SK-N-SH treated with all-trans-retinoic acid at 6 μM for 48 hours (cell line): ENCODE data around the gene IGF1R.

Source experiments
- ATAC-seq: fragments of 200-7000 bp; cut with Tn5 transposase; 3 replicates; pipeline ENCODE4 v1.9.1; 2020; ENCODE audit warnings: mild to moderate bottlenecking, moderate library complexity
- ARNTL ChIP-seq: fragments of 450-650 bp; formaldehyde crosslinking; IDR thresholded peaks from 2 replicates; pipeline ENCODE4 v1.5.0; 2020; ENCODE audit warnings: low read depth, mild to moderate bottlenecking, moderate library complexity, borderline replicate concordance
- BACH2 ChIP-seq: fragments of 250-450 bp; sonication (Bioruptor Pico); IDR thresholded peaks from 2 replicates; pipeline ENCODE4 v1.9.0; 2021; ENCODE audit warnings: mild to moderate bottlenecking, borderline replicate concordance
- CSDC2 ChIP-seq: fragments of 250-450 bp; sonication (Bioruptor Pico); IDR thresholded peaks from 2 replicates; pipeline ENCODE4 v1.5.0; 2020; ENCODE audit warnings: mild to moderate bottlenecking, moderate library complexity
- CSRNP3 ChIP-seq: fragments of 250-450 bp; sonication (Bioruptor Pico); IDR thresholded peaks from 2 replicates; pipeline ENCODE4 v1.5.1; 2021; ENCODE audit warnings: mild to moderate bottlenecking, moderate library complexity
- ESRRG ChIP-seq: fragments of 250-450 bp; sonication (Bioruptor Pico); IDR thresholded peaks from 2 replicates; pipeline ENCODE4 v1.6.1; 2021; ENCODE audit warnings: mild to moderate bottlenecking
- GLIS3 ChIP-seq: fragments of 250-450 bp; sonication (Bioruptor Pico); IDR thresholded peaks from 2 replicates; pipeline ENCODE4 v1.5.0; 2020; ENCODE audit warnings: mild to moderate bottlenecking, moderate library complexity
- ISL1 ChIP-seq: fragments of 250-450 bp; sonication (Bioruptor Pico); IDR thresholded peaks from 2 replicates; pipeline ENCODE4 v2.1.2; 2022; ENCODE audit warnings: mild to moderate bottlenecking, moderate library complexity
- OSR1 ChIP-seq: fragments of 250-450 bp; sonication (Bioruptor Pico); IDR thresholded peaks from 2 replicates; pipeline ENCODE4 v1.8.0; 2022; ENCODE audit warnings: moderate library complexity, mild to moderate bottlenecking, inconsistent platforms
- PATZ1 ChIP-seq: fragments of 250-450 bp; sonication (Bioruptor Pico); IDR thresholded peaks from 2 replicates; pipeline ENCODE4 v1.8.0; 2020; ENCODE audit warnings: mild to moderate bottlenecking, moderate library complexity, borderline replicate concordance
- POU6F1 ChIP-seq: fragments of 250-450 bp; sonication (Bioruptor Pico); IDR thresholded peaks from 2 replicates; pipeline ENCODE4 v1.8.0; 2021; ENCODE audit warnings: low read depth, mild to moderate bottlenecking, moderate library complexity, borderline replicate concordance
- PPARA ChIP-seq: fragments of 250-450 bp; sonication (Bioruptor Pico); IDR thresholded peaks from 2 replicates; pipeline ENCODE4 v1.5.0; 2020; ENCODE audit warnings: mild to moderate bottlenecking, borderline replicate concordance
- RARB ChIP-seq: fragments of 250-450 bp; sonication (Bioruptor Pico); IDR thresholded peaks from 2 replicates; pipeline ENCODE4 v1.8.0; 2021; ENCODE audit warnings: mild to moderate bottlenecking, moderate library complexity
- SNAI2 ChIP-seq: fragments of 250-450 bp; sonication (Bioruptor Pico); IDR thresholded peaks from 2 replicates; pipeline ENCODE4 v1.5.0; 2020; ENCODE audit warnings: mild to moderate bottlenecking, moderate library complexity
- TCF4 ChIP-seq: fragments of 250-450 bp; sonication (Bioruptor Pico); IDR thresholded peaks from 2 replicates; pipeline ENCODE4 v1.8.0; 2021; ENCODE audit warnings: mild to moderate bottlenecking, moderate library complexity, borderline replicate concordance
- TOX ChIP-seq: fragments of 250-450 bp; sonication (Bioruptor Pico); IDR thresholded peaks from 2 replicates; pipeline ENCODE4 v1.8.0; 2021; ENCODE audit warnings: mild to moderate bottlenecking, moderate library complexity, borderline replicate concordance
- TSHZ2 ChIP-seq: fragments of 250-450 bp; sonication (Bioruptor Pico); IDR thresholded peaks from 2 replicates; pipeline ENCODE4 v1.5.0; 2020; ENCODE audit warnings: mild to moderate bottlenecking, moderate library complexity
- ZC3H10 ChIP-seq: fragments of 250-450 bp; sonication (Bioruptor Pico); IDR thresholded peaks from 2 replicates; pipeline ENCODE4 v1.5.1; 2021; ENCODE audit warnings: mild to moderate bottlenecking, moderate library complexity
- ZFP3 ChIP-seq: fragments of 250-450 bp; sonication (Bioruptor Pico); IDR thresholded peaks from 2 replicates; pipeline ENCODE4 v1.5.0; 2020; ENCODE audit warnings: mild to moderate bottlenecking, moderate library complexity
- ZFP30 ChIP-seq: fragments of 450-650 bp; formaldehyde crosslinking; IDR thresholded peaks from 2 replicates; pipeline ENCODE4 v1.5.0; 2022; ENCODE audit warnings: mild to moderate bottlenecking, moderate library complexity
- ZNF565 ChIP-seq: fragments of 450-650 bp; formaldehyde crosslinking; conservative IDR thresholded peaks from 2 replicates; pipeline ENCODE4 v1.5.0; 2020; ENCODE audit warnings: low read depth, mild to moderate bottlenecking, moderate library complexity
- ZNF70 ChIP-seq: fragments of 450-650 bp; formaldehyde crosslinking; IDR thresholded peaks from 2 replicates; pipeline ENCODE4 v1.5.0; 2020; ENCODE audit warnings: mild to moderate bottlenecking, moderate library complexity
- ZNF8 ChIP-seq: fragments of 450-650 bp; formaldehyde crosslinking; IDR thresholded peaks from 2 replicates; pipeline ENCODE4 v1.5.0; 2020; ENCODE audit warnings: mild to moderate bottlenecking, moderate library complexity

Gene IGF1R

GRCh38 chr15:98977441-98977840, 329.1 kb downstream of the IGF1R start (continued):
- TF ChIP-seq TSHZ2, result no peak
- no peak for TF ChIP-seq BACH2
- TF ChIP-seq POU6F1 (CRISPR knock-in tag), result no peak
- no peak for TF ChIP-seq ZNF70 (CRISPR knock-in tag)
- no peak for TF ChIP-seq ZFP3 (CRISPR knock-in tag)
- TF ChIP-seq ARNTL (CRISPR knock-in tag), result no peak
- no peak for TF ChIP-seq CSDC2 (CRISPR knock-in tag)
- no peak for TF ChIP-seq GLIS3 (CRISPR knock-in tag)
- TF ChIP-seq RARB (CRISPR knock-in tag), result no peak
- TF ChIP-seq ZNF565 (CRISPR knock-in tag), result no peak
- no peak for TF ChIP-seq ZC3H10 (CRISPR knock-in tag)
- no peak for TF ChIP-seq ZNF8 (CRISPR knock-in tag)
- no peak for TF ChIP-seq OSR1 (CRISPR knock-in tag)
- no peak for TF ChIP-seq SNAI2 (CRISPR knock-in tag)

GRCh38 chr15:98978153-98978552, 329.8 kb downstream of the IGF1R start:
- TF ChIP-seq PATZ1 (CRISPR knock-in tag), result no peak
- no peak for TF ChIP-seq ZNF70 (CRISPR knock-in tag)
- no peak for TF ChIP-seq ZFP30 (CRISPR knock-in tag)
- TF ChIP-seq PPARA (CRISPR knock-in tag), result no peak
- no peak for TF ChIP-seq TCF4 (CRISPR knock-in tag)
- TF ChIP-seq SNAI2 (CRISPR knock-in tag), result no peak
- TF ChIP-seq RARB (CRISPR knock-in tag), result no peak
- TF ChIP-seq BACH2, result no peak
- TF ChIP-seq ZNF565 (CRISPR knock-in tag), result no peak
- TF ChIP-seq ARNTL (CRISPR knock-in tag), result no peak
- no peak for TF ChIP-seq TOX (CRISPR knock-in tag)
- no peak for TF ChIP-seq CSRNP3 (CRISPR knock-in tag)
- TF ChIP-seq OSR1 (CRISPR knock-in tag), result no peak
- TF ChIP-seq GLIS3 (CRISPR knock-in tag), result no peak
- TF ChIP-seq ISL1, result no peak
- no peak for TF ChIP-seq CSDC2 (CRISPR knock-in tag)
- no peak for TF ChIP-seq ZNF8 (CRISPR knock-in tag)
- no peak for TF ChIP-seq ESRRG (CRISPR knock-in tag)
- no peak for ATAC-seq

- no peak for ATAC-seq
- no peak for TF ChIP-seq ZNF565 (CRISPR knock-in tag)
Measured at GRCh38 chr15:98980899-98981228, 332.5 kb downstream of the IGF1R start.
